Cardiac fibroblast (primary cell): ENCODE results near the gene CETN2.

ENCODE experiments used
- DNase-seq, 2 donors: peaks; one replicate each; pipeline versions ENCODE4 v3.0.0 to v3.0.0-alpha.2; 2010; ENCODE audit warnings: low read depth in 2 of 2
- H3K4me3 ChIP-seq, 2 donors: replicated peaks in 1 of 2; 1 replicate in 1 of 2; 2 replicates in 1 of 2; pipeline ENCODE4 v1.5.1; 2011; ENCODE audit warnings: low read depth in 2 of 2, low read length in 2 of 2, mild to moderate bottlenecking in 2 of 2, moderate library complexity in 1 of 2
- CTCF ChIP-seq: IDR thresholded peaks from one replicate; pipeline ENCODE4 v1.5.1; 2011; ENCODE audit warnings: low read depth, mild to moderate bottlenecking, low read length, inconsistent platforms

The CETN2 gene

GRCh38 chrX:152869972-152870371 lies 39.4 kb upstream of the CETN2 start:
- H3K4me3 ChIP-seq = no peak overlapping the region
- DNase-seq = no peak
- TF ChIP-seq CTCF = no peak

- H3K4me3 ChIP-seq = no peak overlapping the region
- TF ChIP-seq CTCF = no peak
- DNase-seq = no peak
Measured at GRCh38 chrX:152866386-152866785, 35.8 kb upstream of the CETN2 start.

GRCh38 chrX:152865232-152865920 lies 34.8 kb upstream of the CETN2 start:
- DNase-seq = no peak
- no peak overlapping the region for H3K4me3 ChIP-seq
- TF ChIP-seq CTCF = no peak

- DNase-seq = no peak
- H3K4me3 ChIP-seq = no peak overlapping the region
- no peak for TF ChIP-seq CTCF
Measured at GRCh38 chrX:152861826-152862225, 31.3 kb upstream of the CETN2 start.

GRCh38 chrX:152861116-152861515 lies 30.6 kb upstream of the CETN2 start:
- no peak for TF ChIP-seq CTCF
- H3K4me3 ChIP-seq = no peak overlapping the region
- DNase-seq = peak in 1 of 2 donors; percentile 14

- no peak for DNase-seq
- no peak for TF ChIP-seq CTCF
- no peak overlapping the region for H3K4me3 ChIP-seq
Measured at GRCh38 chrX:152853986-152854385, 23.4 kb upstream of the CETN2 start.

GRCh38 chrX:152850465-152850864 lies 19.9 kb upstream of the CETN2 start:
- DNase-seq = no peak
- no peak overlapping the region for H3K4me3 ChIP-seq
- no peak for TF ChIP-seq CTCF
